Left renal pelvis (tissue), 4 donors: Measurements from ENCODE around the gene STOML1. TPM values are rescaled to one million over a fixed set of nuclear protein-coding genes. Genes with fewer than 3 reads are reported as not detected.
"Not testable (repeated sequence)": the region's sequence is repeated elsewhere in the genome, so short reads cannot be mapped to it uniquely, and the experiment has no call there.

Source experiments
- DNase-seq, 4 donors: peaks; one replicate each; pipeline ENCODE4 v3.0.0-alpha.2; 2013; ENCODE audit warnings: low read depth in 4 of 4, low spot score in 3 of 4
- polyA plus RNA-seq, 4 donors: library from polyadenylated mRNA; unstranded; fragments of 120-200 nt; gene quantifications; one replicate each; pipeline ENCODE4 v1.2.1, GENCODE V29; 2013; ENCODE audit not compliant: insufficient read length in 4 of 4

STOML1 gene
- polyA plus RNA-seq, 4 donors = 11.6 to 14.9 (median 12.7) TPM

DNA sequence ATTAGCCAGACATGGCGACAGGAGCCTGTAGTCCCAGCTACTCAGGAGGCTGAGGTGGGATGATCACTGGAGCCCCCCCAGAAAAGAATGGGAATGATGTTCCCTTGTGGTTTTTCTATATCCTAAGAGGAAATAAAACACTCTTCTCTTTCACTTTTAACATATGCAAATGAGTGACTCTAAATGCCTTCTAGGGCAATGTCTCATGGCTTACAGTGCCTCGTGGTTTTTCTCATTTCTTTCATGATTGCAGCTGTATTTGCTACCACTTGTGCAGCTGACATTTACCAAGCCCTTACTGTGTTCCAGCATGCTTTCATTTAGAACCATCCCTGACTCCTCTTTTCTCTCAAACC, 26.4 kb downstream of the STOML1 start:
- no peak for DNase-seq

DNA sequence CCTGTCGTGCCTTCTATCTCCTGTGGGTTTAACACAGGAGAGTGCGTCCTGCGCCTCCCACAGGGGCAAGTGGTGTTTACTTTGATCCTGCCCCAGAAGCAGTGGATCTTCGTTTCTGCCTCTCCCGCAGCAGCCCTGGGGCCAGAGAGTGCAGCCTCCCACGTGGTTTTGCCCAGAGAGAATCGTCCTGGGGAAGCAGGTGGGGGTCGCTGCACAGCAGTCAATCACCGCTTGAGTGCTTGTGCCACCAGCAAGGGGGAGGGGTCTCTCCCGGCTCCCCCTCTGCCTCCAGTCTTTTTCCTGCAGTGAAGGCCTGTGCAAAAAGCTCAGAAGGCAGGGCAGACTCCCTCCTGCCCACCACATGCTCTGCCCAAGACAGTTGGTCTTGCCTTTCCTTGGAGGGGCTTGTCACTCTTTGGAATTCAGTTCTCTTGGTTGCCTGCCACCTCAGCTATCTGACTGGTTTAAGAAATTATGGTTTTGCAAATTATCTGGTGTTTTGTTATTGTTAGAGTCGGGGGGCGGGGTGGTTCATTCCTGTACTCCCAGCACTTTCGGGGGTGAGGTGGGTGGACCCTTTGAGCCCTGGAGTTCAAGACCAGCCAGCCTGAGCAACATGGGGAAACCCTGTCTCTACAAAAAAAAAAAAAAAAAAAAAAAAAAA, 26.9 kb downstream of the STOML1 start:
- DNase-seq = no peak

DNA sequence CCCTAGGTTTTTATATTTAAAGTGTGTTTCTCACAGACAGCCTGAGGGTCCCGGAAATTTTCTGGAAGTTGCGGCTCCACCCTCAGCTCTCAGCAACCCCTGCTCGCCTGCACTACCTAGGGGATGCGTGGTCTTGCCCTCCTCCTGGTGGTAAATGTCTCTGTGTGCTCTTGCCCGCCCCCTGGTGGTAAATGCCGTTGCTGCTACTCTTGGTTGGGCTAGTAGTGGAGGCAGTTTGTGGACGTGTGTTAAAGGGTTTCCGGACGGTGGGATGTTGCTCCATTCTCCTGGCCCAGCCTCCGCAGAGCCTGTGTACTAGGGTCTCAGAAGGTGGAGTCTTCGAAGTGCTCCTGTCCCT, 27.4 kb downstream of the STOML1 start:
- DNase-seq = peak in 2 of 4 donors; percentile 65 to 66

DNA sequence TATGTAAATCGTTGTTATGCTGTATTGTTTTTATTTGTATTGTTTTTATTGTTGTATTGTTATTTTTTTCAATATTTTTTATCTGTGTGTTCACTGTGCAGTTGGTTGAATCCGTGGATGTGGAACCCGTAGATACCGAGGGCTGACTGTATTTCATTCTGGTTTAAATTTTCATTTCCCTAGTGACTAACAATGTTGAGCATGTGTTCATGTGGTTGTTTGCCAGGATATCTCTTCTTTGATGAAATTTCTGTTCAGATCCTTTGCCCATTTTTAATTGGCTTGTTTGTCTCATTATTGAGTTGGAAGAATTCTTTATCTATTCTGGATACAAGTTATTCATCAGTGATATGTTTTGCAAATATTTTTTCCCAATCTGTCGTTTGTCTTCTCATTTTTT, 29.7 kb downstream of the STOML1 start:
- DNase-seq = no peak

DNA sequence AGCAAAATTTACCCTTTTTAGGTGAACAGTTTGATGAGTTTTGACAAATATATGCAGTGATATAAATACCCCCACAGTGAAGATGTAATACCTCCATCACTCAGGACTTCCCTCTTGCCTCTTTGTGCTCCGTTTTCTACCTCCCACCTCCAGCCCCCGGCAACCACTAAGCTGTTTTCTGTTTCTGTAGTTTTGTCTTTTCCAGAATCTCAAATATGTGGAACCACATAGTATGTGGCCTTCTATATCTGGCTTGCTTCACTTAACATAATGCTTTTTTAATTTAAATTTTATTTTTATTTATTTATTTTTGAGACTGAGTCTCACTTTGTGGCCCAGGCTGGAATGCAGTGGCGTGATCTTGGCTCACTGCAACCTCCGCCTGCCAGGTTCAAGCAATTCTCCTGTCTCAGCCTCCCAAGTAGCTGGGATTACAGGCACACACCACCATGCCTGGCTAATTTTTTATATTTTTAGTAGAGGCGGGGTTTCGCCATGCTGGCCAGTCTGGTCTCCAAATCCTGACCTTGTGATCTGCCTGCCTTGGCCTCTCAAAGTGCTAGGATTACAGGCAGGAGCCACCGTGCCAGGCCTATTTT, 31.5 kb downstream of the STOML1 start:
- DNase-seq = not testable (repeated sequence)

DNA sequence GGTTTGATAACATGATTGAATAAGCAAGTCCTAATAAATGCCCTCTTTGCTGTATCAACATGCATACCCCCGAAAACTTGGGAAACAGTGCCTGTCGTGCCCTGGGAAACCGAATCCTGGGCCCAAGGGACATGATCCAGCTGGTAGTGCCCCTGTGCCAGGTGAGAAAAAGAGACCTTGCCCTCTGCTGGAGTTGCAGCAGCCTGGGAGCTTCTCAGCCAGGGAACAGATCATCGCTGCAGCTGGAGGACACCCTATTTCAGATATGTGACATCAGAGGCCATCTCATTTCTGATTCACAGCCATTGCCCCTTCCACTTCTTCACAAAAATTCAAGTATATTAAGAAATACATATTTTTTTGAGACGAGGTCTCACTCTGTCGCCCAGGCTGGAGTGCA, 32.3 kb downstream of the STOML1 start:
- DNase-seq = no peak

DNA sequence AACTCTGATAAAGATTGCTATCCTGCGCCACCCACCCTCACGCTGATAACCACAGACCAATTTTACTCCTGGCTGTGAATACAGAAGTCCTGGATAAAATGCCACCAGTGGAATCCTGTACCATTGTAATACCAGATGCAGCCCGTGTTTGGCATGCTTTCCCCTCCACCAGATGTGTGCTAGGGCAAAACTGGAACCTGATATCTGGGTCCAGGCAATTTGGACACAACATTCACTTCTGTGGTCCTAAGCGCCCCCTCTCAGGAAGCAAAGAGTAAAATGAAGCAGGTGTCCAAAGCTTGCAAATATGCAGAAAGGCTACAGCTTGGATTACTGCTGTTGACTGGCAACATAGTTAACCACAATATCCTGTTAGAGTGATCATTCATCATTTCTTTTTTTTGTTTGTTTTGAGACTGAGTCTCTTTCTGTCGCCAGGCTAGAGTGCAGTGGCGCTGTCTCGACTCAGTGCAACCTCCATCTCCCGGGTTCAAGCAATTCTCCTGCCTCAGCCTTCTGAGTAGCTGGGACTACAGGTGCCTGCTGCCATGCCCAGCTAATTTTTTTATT, 33.0 kb downstream of the STOML1 start:
- DNase-seq = no peak

DNA sequence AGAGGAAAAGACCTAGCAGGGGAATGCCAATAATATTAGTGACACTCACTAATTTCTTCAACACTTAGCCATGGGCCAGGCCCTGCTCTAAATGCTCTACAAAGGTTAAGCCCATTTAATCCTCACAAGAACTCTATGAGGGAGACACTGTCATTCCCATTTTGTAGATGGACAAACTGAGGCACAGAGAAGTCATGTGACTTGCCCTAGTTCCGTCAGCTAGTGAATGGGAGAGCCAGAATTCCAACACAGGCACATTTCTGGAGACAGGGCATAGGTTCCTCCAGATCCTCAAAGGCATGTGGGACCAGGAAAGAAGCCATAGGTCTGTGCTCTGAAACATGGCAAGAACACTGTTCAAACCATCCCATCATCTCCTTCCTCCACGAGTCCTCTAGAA, 34.3 kb downstream of the STOML1 start:
- DNase-seq = no peak

DNA sequence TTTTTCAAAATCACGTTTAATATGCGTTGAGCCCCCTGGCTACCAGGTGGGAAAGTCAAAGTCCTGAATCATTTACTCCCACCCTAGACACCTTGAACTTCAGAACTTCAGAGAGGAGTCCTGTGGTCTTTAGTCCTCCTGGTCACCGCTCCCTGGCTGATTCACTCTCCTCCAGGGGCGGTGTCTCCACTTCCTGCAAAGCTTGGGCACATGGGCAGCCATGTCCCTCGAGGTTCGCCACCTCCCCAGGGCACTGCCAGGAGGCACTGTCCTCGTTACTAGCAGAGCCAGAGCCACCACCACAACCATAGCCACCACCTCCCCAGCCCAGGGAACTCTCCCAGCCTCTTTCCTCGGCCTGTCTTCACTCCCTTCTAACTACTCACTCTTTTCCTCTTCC, 34.8 kb downstream of the STOML1 start:
- no peak for DNase-seq

DNA sequence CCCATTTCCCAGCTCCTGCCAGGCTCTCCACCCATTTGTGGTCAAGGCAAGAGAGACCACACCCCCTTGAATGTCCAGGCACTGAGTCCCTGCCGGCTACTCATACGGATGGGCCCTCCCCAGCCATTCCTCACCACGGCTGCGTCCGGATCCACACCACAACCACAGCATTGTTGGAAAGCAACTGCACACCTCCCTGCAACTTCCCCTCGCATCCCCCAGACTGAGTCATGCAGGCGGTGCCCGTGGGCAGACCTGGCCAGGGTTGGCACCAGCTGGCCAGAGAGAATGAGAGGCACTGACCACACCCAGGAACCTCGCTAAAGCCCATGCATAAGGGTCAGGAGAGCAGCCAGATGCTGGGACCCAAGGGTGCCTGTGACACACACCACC, 35.4 kb downstream of the STOML1 start:
- no peak for DNase-seq

DNA sequence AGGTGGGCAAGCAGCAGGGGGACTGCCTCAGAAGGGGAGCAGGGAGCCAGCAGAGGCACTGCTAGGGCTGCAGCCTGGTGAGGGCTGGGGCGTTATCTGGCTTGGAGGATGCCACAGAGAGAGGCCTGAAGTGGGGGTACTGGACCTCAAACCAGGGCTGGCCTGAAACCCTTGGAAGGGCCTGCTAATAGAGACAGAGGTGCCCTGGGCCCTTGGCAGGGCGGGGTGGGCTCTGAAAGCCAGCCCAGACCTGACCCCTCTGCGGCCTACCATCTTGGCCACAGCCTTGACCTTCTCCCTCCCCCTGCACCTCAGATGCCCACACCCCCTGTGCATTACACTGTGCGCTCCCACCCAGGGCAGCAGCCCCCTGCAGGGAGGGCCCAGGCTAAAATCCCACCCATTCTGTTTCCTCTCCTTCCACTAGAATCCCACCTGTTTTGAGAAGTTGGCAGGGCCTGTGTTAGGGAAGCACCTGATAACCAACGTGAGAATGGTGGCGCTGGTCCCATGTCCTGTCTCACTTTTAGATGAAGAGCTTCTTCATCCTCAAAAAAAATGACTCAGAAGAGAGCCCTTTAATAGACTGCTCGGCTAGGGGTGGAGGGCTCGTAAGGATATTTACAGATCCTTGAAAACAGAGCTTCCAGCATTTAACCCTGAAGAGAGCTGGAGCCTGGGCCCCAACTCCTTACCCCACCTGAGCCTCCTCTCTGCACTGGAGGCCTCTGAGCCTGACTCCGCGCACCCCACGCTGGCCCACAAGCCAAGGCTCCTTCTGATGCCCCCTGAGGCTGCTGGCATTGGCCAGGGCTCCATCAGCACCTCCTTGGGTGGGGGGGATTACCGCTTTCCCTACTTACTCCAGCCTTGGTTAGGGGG, 36.0 kb downstream of the STOML1 start:
- no peak for DNase-seq

DNA sequence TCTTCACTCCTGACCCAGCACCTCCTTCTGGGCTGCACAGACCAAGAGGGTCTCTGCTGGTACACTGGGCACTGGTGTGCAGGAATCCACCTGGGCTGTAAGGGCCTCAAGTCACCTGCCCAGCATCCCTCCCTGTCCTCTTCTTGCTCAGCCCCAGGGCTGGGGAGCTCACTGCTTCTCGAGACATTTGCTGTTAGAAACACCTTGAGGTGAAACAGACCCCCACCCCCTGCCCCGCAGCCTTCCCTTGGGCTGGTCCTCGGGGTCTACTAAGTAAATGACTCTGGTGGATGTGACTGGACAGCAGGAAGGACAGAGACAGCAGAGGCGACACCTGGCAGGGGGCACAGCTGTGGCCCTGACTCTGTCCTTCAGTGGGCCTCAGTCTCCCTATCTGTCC, 36.8 kb downstream of the STOML1 start:
- DNase-seq = no peak

DNA sequence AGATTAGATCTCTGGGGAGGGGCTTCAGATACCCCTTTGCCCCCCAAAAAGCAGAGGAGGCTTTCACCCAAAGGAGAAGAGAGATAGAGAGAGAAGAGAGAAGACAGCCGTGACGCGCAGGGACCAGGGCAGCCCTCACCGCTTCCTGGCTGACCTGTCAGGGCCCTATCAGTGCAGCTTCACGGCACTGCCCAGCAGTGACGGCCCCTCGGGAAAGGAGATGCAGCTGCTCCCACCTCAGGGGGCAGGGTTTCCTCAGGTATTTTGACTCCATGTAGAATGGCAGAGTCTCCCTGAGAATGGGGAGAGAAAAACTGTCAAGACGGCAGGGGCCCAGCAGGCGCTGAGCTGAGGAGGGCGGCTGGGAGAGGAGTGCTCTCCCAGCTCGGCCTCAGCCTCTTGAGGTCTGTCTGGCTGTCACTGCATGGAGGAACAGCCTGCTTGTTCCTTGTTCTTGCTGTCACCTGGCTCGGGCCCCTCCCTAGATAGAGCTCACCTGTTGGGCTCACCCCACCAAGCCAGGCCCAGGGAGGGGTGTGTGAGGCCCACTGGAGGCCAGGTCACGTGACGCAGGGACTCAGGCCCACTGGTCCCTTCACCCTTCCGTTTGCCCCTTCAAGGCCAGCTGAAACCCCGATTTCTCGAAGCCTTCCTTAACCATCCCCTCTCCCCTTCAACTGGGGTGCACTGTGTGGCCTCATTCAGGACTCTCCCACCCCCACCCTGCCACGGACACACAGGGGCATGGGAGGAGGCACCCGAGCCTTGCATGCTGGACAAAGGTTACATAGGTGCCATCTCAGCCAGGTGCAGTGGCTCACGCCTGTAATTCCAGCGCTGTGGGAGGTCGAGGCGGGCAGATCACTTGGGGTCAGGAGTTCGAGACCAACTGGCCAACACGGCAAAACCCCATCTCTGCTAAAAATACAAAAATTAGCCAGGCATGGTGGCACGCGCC, 37.6 kb downstream of the STOML1 start:
- no peak for DNase-seq

DNA sequence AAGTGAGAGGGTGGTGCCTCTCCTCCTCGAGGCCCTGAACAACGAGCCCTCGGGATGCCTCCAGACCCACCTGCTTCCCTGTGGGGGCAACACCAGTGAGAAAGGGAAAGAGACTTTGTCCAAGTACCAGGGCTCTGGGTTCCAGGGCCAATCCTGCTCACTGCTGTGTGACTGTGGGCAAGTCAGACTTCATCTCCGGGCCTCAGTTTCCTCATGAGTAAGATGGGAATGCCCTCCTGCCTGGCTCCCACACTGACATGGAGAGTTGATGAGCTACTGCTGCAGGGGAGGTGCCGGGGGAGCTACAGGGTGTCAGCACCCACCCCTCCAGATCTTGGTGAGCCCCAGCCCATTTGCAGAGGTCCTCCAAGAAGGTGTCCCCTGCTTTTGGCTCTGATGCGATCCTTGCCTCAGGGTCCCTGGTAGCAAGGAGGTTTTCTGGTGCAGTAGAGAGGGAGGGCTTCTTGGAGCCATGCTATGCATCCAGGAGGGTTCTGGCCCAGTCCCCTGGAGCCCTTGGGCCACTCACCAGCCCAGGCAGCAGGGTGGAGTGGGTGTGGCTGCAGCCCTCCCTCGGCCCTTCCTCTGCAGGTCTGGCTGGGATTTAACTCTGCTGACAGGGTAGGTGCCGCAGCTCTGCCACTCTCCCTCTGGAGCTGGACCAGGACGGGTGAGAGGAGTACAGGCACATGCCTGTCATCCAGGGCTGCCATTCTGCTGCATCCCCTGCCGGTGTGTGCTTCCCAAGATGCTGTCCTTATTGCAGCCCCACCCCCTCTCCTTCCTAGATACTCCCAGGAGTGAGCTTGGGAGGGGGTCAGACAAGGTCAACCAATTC, 39.0 kb downstream of the STOML1 start:
- DNase-seq = no peak

DNA sequence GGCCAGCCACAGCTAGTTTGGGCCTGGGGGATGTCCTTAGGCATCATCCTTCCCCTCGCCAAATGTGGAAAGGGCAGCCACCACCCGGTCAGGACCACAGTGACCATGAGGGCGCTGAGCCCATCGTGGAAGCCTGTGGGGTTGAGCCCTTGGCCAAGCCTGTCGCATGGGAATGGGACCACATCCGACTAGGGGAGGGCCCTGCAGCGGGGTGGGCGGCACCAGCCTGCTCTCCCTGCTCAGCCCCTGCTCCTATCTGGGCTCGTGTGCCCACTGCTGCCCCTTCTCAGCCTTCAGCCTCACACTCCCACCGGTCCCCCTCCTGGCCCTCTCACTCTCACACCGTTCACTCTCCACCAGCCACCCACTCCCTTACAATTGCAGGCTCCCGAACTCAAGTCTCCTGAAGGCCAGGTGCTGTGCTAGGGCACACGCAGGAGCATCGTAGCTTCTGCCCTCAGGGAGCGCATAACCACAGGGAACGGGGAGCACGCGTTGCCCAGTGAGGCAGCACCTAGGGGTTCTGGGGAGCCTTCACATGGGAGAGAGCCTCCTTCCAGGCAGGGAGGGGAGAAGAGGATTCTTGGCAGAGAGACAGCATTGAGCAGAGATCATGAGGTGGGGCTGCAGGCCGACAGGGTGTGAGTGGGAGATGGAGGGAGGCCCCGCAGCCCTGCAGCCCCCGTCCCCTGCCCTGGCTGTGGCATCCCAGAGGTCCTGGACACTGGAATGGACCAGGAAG, 39.8 kb downstream of the STOML1 start:
- no peak for DNase-seq

DNA sequence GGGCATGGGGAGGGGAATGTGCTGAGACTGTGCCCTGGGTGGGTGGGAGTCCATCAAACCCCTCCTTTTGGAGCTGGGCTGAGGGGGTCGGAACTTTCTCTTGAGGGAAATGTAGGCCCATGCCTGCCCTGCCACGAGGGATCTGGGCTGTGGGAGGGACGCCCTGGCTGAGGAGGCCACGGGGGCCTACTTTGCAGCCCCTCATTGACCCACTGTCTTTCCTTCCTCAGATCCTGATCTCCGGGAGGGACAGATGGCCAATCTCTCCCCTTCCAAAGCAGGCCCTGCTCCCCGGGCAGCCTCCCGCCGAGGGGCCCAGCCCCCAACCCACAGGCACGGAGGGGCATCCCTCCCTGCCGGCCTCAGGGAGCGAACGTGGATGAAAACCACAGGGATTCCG, 40.5 kb downstream of the STOML1 start:
- no peak for DNase-seq

DNA sequence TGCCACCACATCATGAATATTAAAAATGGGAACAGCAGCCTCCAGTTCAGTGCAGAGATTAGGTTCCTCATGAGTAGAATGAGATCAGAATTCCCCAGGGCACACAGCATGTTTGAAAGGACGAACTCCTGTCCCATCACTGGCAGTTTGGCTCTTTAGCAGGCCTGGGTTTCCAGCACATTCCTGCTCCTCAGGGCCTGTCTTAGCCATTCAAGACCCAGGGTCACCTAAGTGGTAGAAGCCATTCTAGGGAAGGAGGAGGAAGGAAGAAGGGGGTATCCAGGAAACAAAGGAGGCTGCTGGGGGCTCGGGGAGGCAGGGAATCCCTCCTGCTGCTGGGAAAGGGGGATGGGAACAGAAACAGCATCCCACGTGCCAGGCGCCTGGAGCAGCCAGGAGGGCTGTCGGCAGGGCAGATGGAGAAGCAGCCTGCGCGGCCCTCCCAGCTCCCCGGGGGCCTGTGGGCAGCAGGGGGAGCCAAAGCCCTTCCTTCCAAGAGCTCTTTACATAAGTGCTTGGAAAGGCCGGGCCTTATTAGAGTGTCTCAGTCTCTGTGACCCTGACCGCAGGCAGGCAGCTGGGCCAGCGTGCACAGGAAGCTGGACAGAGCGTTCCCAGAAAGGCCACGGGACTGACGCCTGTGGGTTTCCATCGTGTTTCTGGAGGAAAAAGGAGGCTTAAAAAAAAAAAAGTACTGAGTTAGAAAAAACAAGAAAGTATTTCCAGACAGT, 41.1 kb downstream of the STOML1 start:
- DNase-seq = peak in 3 of 4 donors; percentile 79 to 83 (median 79)

DNA sequence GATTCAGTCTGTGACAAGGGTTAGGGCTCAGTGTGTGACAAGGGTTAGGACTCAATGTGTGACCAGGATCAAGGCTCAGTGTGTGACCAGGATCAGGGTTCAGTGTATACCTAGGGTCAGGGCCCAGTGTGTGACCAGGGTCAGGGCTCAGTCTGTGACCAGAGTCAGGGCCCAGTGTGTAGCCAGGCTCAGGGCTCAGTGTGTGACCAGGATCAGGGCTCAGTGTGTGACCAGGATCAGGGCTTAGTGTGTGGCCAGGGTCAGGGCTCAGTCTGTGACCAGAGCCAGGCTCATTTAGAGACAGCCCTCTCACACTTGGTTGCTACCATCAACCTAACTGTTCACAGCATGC, 41.6 kb downstream of the STOML1 start:
- DNase-seq = no peak
